ENCODE results near the gene ZNF708. TPM values are rescaled to one million over a fixed set of nuclear protein-coding genes. Genes with fewer than 3 reads are reported as not detected.

The ZNF708 gene
- polyA plus RNA-seq, 2 of the 4 experiments (the other 2 are of a cell fraction), result 1.1 to 2.2 TPM

Other genes starting within 250 kb of the ZNF708 start
- 5.9 and 8.1 TPM in 2 replicates for gene ZNF714, start 247.2 kb downstream of the ZNF708 start, polyA plus RNA-seq (2011; rRNA removed)
- gene ZNF714, start 247.2 kb downstream of the ZNF708 start, polyA plus RNA-seq (2017; fragmentation: RNase III; extraction: RNeasy Plus Mini Kit Qiagen cat#74134 plus additional on column Dnase treatment), result 3.0 to 3.7 TPM (median 3.5 TPM) in 3 replicates
- gene ZNF431, start 187.4 kb downstream of the ZNF708 start, polyA plus RNA-seq (2011; rRNA removed), result 4.6 and 6.1 TPM in 2 replicates
- gene ZNF431, start 187.4 kb downstream of the ZNF708 start, polyA plus RNA-seq (2017; fragmentation: RNase III; extraction: RNeasy Plus Mini Kit Qiagen cat#74134 plus additional on column Dnase treatment), result 3.9 to 6.4 TPM (median 4.0 TPM) in 3 replicates
- 1.5 and 2.6 TPM in 2 replicates for gene ZNF738, start 29.6 kb upstream of the ZNF708 start, polyA plus RNA-seq (2011; rRNA removed)
- 1.7 to 2.8 TPM (median 2.4 TPM) in 3 replicates for gene ZNF738, start 29.6 kb upstream of the ZNF708 start, polyA plus RNA-seq (2017; fragmentation: RNase III; extraction: RNeasy Plus Mini Kit Qiagen cat#74134 plus additional on column Dnase treatment)
- gene ZNF493, start 67.7 kb upstream of the ZNF708 start, polyA plus RNA-seq (2011; rRNA removed), result 0.36 and 0.53 TPM in 2 replicates
- 0.08 to 0.37 TPM (median 0.10 TPM) in 3 replicates for gene ZNF493, start 67.7 kb upstream of the ZNF708 start, polyA plus RNA-seq (2017; fragmentation: RNase III; extraction: RNeasy Plus Mini Kit Qiagen cat#74134 plus additional on column Dnase treatment)
- gene ZNF429, start 176.2 kb upstream of the ZNF708 start, polyA plus RNA-seq (2011; rRNA removed), result not detected in 2 replicates
- not detected in 3 replicates for gene ZNF429, start 176.2 kb upstream of the ZNF708 start, polyA plus RNA-seq (2017; fragmentation: RNase III; extraction: RNeasy Plus Mini Kit Qiagen cat#74134 plus additional on column Dnase treatment)

All from A549 (cell line).